ENCODE data around the gene SULT1B1.

DNA sequence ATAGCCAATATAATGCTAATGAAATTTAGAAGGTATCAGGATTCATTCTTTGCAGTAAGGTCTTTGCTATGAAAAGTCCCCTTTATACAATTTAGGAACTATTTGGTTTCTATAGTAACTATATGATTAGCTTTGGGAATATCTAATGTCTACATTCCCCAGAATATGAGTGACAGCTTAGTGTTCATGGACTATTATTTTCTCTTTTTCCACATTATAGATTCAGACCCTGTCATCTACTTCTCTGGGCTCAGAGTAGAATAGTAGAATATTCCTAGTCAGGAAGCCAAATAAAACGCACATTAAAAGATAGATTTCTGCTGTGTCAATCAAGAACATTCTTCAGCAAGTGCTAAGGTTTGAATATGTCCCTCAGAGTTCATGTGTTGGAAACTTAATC, 26.1 kb upstream of the SULT1B1 start:
- TF ChIP-seq, protein P1, sequence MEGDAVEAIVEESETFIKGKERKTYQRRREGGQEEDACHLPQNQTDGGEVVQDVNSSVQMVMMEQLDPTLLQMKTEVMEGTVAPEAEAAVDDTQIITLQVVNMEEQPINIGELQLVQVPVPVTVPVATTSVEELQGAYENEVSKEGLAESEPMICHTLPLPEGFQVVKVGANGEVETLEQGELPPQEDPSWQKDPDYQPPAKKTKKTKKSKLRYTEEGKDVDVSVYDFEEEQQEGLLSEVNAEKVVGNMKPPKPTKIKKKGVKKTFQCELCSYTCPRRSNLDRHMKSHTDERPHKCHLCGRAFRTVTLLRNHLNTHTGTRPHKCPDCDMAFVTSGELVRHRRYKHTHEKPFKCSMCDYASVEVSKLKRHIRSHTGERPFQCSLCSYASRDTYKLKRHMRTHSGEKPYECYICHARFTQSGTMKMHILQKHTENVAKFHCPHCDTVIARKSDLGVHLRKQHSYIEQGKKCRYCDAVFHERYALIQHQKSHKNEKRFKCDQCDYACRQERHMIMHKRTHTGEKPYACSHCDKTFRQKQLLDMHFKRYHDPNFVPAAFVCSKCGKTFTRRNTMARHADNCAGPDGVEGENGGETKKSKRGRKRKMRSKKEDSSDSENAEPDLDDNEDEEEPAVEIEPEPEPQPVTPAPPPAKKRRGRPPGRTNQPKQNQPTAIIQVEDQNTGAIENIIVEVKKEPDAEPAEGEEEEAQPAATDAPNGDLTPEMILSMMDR (conservative IDR thresholded peaks at IDR 0.05 in 1 of 2, IDR thresholded peaks at IDR 0.05 in 1 of 2; ENCODE audit: low read depth in 1 of 2, low read length in 2 of 2) = no peak
- no peak for TF ChIP-seq EZH2 (IDR thresholded peaks at IDR 0.05; ENCODE audit: low read length, missing control alignments)
